ENCODE data around the gene ELAVL2.

DNA sequence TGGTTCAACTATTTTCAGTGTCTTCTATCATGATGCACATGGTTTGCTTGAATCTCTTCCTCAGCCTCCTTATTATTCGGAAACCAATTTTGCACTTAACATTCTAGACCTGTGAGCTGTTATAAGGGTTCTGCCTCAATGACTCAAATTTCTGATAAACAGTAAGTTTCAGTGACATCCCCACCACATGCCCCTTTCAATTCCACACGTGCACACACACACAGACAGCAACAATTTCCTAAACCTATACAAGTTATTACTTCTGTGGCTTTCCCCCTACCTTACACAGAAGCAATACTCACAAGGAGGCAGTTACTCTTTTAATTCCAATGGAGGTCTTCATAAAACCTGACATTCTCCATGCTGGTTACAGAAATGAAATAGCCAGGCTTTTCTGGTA is 102.4 kb downstream of the ELAVL2 start:
- TF ChIP-seq POLR2A (IDR thresholded peaks at IDR 0.05; ENCODE audit: extremely low read depth, insufficient read length): no peak
- TF ChIP-seq, protein P1, sequence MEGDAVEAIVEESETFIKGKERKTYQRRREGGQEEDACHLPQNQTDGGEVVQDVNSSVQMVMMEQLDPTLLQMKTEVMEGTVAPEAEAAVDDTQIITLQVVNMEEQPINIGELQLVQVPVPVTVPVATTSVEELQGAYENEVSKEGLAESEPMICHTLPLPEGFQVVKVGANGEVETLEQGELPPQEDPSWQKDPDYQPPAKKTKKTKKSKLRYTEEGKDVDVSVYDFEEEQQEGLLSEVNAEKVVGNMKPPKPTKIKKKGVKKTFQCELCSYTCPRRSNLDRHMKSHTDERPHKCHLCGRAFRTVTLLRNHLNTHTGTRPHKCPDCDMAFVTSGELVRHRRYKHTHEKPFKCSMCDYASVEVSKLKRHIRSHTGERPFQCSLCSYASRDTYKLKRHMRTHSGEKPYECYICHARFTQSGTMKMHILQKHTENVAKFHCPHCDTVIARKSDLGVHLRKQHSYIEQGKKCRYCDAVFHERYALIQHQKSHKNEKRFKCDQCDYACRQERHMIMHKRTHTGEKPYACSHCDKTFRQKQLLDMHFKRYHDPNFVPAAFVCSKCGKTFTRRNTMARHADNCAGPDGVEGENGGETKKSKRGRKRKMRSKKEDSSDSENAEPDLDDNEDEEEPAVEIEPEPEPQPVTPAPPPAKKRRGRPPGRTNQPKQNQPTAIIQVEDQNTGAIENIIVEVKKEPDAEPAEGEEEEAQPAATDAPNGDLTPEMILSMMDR (IDR thresholded peaks at IDR 0.05; ENCODE audit: low read depth, low read length): no peak

All from NB4 (cell line).